Stimulated activated naive CD8-positive, alpha-beta T cell treated with anti-CD3 and anti-CD28 coated beads, Interleukin-15, Interleukin-2, amounts not matched to agents 100 ng/mL and 50 ng/mL, for 24 hours (primary cell): Measurements from ENCODE around the gene PSMA7.
A peak's percentile ranks its signal among the peaks of the same experiment; 100 is the strongest.
"Not testable (repeated sequence)": the region's sequence is repeated elsewhere in the genome, so short reads cannot be mapped to it uniquely, and the experiment has no call there.

Experiments
- H3K27ac Mint-ChIP-seq: one replicate; pipeline ENCODE4 v1.8.0; 2021; ENCODE audit warnings: mild to moderate bottlenecking, mixed read lengths
- H3K27me3 Mint-ChIP-seq: one replicate; pipeline ENCODE4 v1.8.0; 2021; ENCODE audit warnings: mixed read lengths
- H3K36me3 Mint-ChIP-seq: one replicate; pipeline ENCODE4 v1.8.0; 2021; ENCODE audit warnings: low read depth, mixed read lengths
- H3K4me1 Mint-ChIP-seq: one replicate; pipeline ENCODE4 v1.8.0; 2021; ENCODE audit warnings: low read depth, mixed read lengths
- H3K4me3 Mint-ChIP-seq: one replicate; pipeline ENCODE4 v1.8.0; 2021; ENCODE audit warnings: mild to moderate bottlenecking, mixed read lengths
- H3K9me3 Mint-ChIP-seq: one replicate; pipeline ENCODE4 v1.8.0; 2021; ENCODE audit warnings: mixed read lengths

PSMA7 gene

DNA sequence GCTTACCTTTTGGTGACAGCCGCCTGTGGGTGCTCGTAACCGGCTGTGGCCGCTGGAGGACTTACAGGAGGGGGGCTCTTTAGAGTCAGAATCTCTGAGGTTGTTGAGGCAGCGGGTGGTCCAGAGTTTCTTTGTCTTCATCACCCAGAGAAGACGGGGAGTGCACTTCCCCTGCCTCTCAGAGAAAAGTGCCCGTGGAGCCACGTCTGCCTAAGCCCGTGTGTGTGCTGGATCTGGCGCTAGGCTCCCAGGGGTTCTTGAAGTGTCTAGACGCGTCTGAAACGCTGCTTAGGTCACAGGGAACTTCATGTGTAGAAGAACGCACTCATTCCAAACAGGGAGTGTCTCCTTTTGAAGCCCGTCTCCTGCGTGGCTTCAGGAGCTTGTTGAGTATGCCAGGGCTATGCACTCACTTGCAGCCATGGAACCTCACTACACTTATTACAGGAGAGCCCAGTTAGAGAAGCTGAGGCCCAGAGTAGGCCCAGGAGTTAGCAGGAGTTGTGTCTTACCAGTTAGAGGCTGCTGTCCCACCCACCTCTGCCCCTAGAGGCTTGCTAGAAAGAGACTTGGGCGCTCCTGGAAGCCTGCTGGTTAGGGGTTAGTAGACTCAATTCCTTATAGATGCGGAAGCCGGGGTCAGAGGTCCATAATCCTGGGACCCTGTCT, 19.6 kb downstream of the PSMA7 start:
- peaks cover 36% of the 10 kb centered on the region for H3K36me3 Mint-ChIP-seq
- peaks cover 29% of the 10 kb centered on the region for H3K4me1 Mint-ChIP-seq
- H3K27ac Mint-ChIP-seq = peak overlapping the region; percentile 49
- no peaks in the 10 kb centered on the region for H3K27me3 Mint-ChIP-seq
- peak overlapping the region; percentile 85 for H3K4me3 Mint-ChIP-seq
- no peaks in the 10 kb centered on the region for H3K9me3 Mint-ChIP-seq

- Mint-ChIP-seq H3K9me3 (no peaks in the 10 kb centered on the region), H3K4me1 (peaks cover 36% of the 10 kb centered on the region), H3K4me3 (peak overlapping the region; percentile 85), H3K27me3 (no peaks in the 10 kb centered on the region), H3K36me3 (peaks cover 29% of the 10 kb centered on the region), H3K27ac (peak overlapping the region; percentile 49)
Observed at GRCh38 chr20:62122654-62123449, 20.3 kb downstream of the PSMA7 start.

DNA sequence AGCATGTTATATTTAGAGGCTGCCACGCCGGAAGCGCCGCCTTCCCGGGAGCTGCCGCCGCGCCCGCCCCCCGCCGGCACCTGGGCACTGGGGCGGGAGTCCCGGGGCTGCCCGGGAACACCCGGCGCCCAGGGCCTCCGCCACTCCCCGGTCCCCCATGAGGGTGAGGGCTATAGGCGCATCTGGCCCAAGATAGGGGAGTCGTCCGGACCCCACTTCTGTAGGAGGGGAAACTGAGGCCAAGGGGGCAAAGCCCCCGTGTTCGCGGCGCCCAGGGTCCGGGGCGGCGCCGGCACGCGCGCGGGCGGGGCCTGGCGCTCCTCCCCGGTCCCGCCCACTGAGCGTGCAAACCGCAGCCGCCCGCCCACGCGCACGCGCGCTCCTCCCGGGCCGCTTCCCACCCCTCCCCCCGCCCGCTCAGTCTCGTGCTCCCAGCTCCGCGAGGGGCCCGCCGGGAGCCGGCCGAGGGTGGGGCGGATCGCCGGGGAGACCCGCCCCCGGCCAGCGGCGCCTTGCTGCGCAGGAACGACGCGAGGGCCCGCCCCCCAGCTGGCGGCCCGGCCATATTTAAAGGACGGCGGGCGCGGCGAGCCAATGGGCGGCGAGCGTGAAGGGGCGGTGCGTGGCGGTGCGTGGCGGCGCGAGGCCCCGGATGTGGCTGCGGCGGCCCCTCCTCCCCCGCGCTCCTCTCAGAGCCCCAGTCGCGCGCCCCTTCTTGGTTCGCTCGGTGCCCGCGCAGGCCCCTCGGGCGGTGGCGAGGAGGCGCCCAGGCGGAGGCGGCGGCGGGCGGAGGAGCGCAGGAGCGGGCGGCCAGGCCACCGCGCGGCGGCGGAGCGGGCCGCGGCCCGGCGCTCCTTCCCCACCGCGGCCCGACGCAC, 21.2 kb downstream of the PSMA7 start, which contains the start of gene LSM14B:
Gene LSM14B (plus strand): TSS at position 700 of the 878 bp plus-strand sequence. CDS start 192 bp downstream, outside the sequence.
- Mint-ChIP-seq H3K4me1 (peaks cover 44% of the 10 kb centered on the region), H3K27ac (peak within 1 kb of the TSS; percentile 92), H3K4me3 (peak within 1 kb of the TSS; percentile 86), H3K27me3 (no peaks in the 10 kb centered on the region), H3K36me3 (peaks cover 20% of the 10 kb centered on the region), H3K9me3 (no peaks in the 10 kb centered on the region)

DNA sequence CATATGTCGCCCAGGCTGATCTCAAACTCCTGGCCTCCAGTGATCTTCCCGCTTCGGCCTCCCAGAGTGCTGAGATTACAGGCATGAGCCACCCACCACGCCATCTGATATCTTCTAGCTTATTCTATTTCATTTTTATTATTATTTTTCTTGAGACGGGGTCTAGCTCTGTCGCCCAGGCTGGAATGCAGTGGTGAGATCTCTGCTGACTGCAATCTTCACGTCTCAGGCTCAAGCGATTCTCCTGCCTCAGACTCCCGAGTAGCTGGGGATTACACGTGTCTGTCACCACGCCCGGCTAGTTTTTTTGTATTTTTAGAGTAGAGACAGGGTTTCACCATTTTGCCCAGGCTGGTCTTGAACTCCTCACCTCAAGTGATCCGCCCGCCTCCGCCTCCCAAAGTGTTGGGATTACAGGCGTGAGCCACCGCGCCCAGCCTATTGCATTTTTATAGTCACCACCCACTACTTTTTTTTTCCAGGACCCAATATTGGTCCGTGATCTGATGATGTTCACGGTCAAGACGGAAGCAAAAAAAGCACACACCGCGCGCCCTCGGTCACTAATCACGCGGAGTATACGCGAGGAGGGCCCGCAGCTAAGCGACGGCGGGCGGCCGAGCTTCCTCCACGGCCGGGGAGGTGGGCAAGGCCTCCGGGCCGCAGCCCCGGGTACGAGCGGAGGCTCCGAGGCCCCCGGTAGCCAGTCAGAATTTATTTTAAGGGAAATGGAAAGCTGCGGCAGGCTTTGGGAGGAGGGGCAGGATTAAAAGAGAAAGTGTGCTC, 22.0 kb downstream of the PSMA7 start:
- H3K27me3 Mint-ChIP-seq = no peaks in the 10 kb centered on the region
- peak overlapping the region; percentile 92 for H3K27ac Mint-ChIP-seq
- H3K9me3 Mint-ChIP-seq = no peaks in the 10 kb centered on the region
- H3K4me1 Mint-ChIP-seq = peaks cover 46% of the 10 kb centered on the region
- H3K36me3 Mint-ChIP-seq = peaks cover 19% of the 10 kb centered on the region
- H3K4me3 Mint-ChIP-seq = peak overlapping the region; percentile 86

DNA sequence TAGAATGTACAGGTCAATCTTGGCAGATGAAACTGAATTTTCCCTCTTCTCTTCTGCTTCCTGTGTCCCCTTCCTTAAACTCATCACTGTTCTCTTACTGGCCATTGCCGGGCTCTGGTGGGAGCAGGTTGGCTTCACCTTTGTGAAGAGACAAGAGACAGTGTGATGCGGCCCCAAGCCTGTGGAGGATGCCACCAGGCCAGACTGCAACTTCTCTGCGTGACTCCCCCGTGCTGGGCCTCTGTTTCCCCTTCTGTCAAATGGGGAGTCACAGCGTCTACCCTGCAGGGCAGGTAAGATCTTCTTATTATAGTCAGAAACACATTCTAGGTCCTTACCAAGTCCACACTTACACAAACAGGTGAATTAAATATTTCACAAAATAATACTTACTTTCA, 22.8 kb downstream of the PSMA7 start:
- no peaks in the 10 kb centered on the region for H3K27me3 Mint-ChIP-seq
- peaks cover 46% of the 10 kb centered on the region for H3K4me1 Mint-ChIP-seq
- peaks cover 16% of the 10 kb centered on the region for H3K36me3 Mint-ChIP-seq
- H3K27ac Mint-ChIP-seq = peak overlapping the region; percentile 12
- H3K9me3 Mint-ChIP-seq = no peaks in the 10 kb centered on the region
- H3K4me3 Mint-ChIP-seq = peak overlapping the region; percentile 2

DNA sequence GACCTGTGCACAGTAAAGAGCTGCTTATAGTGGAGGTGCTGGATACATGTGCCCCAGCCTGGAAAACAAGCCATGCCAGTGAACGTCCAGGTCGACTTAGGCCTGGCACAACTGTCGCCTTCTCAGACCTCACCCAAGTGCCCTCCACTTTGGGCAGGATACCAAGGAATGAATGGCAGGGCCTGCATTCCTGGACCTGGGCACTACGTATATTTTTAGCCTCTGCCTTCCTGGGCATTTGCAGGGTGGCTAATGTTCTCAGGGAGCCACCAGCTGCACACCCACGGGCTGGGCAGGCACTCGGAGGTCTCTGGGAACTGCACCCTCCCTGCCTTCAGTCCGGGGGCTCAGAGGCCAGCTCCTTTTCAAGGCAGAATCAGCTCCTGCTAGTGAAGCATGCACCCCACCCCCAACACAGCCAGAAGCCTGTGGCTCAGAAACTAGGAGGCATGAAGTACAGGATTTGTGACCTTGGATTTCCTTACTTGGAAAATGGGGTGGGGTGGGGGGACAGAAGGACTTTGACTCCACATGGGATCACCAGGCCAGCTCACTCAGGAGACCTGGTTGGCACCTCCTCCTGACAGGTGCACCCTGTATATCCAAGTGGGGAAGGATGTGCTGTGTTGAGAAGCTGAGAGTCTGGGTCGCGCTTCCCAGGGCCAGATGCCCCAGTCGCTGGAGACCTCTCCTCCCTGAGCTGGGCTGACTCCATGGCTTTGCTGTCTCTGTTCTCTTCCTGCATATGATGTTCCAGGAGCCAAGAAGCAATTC, 23.4 kb downstream of the PSMA7 start:
- Mint-ChIP-seq H3K27me3 (no peaks in the 10 kb centered on the region), H3K4me3 (no peak overlapping the region), H3K9me3 (no peaks in the 10 kb centered on the region), H3K36me3 (peaks cover 11% of the 10 kb centered on the region), H3K4me1 (peaks cover 43% of the 10 kb centered on the region), H3K27ac (no peak overlapping the region)

- Mint-ChIP-seq H3K4me3 (no peak overlapping the region), H3K36me3 (peaks cover 4% of the 10 kb centered on the region), H3K4me1 (peaks cover 38% of the 10 kb centered on the region), H3K27me3 (no peaks in the 10 kb centered on the region), H3K27ac (no peak overlapping the region), H3K9me3 (no peaks in the 10 kb centered on the region)
Observed at GRCh38 chr20:62119115-62119514, 24.1 kb downstream of the PSMA7 start.

DNA sequence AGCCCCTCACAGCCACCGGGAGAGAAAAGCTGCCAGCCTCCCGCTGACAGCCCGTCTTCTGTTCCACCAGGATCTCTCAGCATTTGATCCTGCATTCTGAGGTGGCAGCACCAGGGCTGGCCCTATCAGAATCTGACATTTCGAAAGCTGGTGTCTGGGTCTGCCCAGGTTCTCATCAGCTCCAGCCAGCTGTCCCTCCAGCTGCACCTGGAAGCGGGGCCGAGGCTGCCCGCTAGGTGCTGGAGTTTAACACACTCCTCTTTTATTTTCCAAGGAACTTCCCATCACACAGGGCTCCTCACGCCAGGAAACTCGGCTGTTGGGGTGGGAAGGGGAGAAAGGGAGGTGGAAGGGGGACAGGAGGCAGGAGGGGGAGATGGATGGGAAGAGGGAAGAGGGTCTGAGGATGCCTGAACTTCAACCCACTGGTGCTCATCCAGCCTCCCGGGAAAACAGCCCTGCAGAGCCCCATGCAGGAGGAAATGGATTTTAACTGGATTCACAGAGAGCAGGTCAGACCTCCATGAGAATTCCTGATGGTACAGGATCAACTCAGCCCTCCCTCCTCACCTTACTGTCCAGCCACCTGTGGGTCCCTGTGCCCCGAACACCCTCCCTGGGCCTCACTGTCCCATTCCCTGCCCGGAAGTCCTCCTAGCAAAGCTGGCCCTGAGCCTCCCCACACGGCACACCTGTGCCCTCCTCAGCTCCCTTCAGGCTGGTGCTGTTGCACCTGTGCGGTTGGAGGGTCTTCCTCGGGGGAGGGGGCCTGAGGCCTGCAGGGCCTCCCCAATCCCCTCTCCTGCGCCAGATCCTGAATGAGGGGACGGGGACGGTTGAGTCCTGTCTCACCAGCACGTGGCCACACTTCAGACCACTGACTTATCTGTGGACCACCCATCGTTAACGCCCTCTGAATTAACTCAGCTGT, 24.8 kb downstream of the PSMA7 start:
- peaks cover under 1% of the 10 kb centered on the region for H3K9me3 Mint-ChIP-seq
- no peak overlapping the region for H3K27ac Mint-ChIP-seq
- no peaks in the 10 kb centered on the region for H3K27me3 Mint-ChIP-seq
- peaks cover 3% of the 10 kb centered on the region for H3K36me3 Mint-ChIP-seq
- H3K4me1 Mint-ChIP-seq = peaks cover 31% of the 10 kb centered on the region
- H3K4me3 Mint-ChIP-seq = no peak overlapping the region

DNA sequence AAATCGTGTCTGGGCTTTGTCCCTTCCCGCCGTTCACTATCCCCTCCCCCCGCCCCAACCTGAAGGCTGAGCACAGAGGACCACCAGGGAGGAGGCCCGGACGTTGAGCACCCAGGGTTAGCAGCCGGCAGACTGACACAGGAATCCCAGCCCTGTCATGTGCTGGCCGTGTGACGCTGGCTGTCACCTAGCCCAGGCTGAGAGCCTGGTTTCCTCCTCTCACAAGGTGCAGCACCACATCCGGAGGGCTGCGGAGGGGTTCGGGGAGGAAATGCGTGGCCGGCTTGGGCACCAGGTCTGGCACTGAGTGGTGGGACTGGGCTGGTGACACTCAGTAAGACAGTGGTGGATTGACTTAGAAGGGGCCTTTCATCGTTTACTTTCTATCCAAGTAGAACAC, 25.5 kb downstream of the PSMA7 start:
- Mint-ChIP-seq H3K36me3 (peaks cover 7% of the 10 kb centered on the region), H3K4me3 (no peak overlapping the region), H3K4me1 (peaks cover 29% of the 10 kb centered on the region), H3K27me3 (no peaks in the 10 kb centered on the region), H3K9me3 (peaks cover 8% of the 10 kb centered on the region), H3K27ac (no peak overlapping the region)

GRCh38 chr20:62117362-62117646, 25.9 kb downstream of the PSMA7 start:
- H3K9me3 Mint-ChIP-seq = peaks cover 8% of the 10 kb centered on the region
- H3K36me3 Mint-ChIP-seq = peaks cover 10% of the 10 kb centered on the region
- H3K27ac Mint-ChIP-seq = no peak overlapping the region
- no peak overlapping the region for H3K4me3 Mint-ChIP-seq
- H3K27me3 Mint-ChIP-seq = no peaks in the 10 kb centered on the region
- H3K4me1 Mint-ChIP-seq = peaks cover 29% of the 10 kb centered on the region

DNA sequence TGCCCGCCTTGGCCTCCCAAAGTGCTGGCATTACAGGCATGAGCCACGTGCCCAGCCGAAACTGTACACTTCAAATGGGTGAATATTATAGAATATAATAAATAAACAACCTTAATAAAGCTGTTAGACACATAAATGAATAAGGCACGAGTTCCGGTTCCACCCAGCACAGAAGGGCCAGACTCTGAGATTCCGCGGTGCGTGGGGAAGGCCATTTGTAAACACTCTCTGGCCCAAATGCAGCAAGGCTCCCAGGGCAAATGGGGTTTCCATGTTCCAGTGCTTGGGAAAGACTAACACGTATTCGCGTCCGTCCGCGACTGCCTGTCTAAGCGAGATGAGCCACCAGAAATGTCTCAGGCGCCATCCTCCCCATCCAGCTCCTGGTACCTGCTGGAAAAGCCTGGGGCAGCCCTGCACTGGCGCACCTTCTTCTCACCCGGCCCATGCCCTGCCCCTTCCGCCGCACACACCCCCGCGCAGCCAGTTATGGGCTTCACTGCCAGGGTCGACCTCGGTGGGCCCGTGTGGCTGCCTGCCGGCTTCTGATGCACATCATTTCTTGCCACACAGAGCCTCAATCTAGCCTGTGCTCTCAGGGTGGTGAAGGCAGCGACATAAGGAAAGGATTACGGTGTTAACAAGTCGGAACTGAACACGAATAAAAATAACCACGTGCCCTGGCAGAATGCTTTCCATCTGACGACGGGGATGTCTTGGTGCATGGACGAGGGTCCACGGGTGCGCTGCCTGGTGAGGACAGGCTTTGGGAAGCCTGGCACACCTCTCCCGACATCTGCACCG, 26.4 kb downstream of the PSMA7 start:
- Mint-ChIP-seq H3K27me3 (no peaks in the 10 kb centered on the region), H3K27ac (no peak overlapping the region), H3K9me3 (peaks cover 8% of the 10 kb centered on the region), H3K4me3 (no peak overlapping the region), H3K4me1 (peaks cover 29% of the 10 kb centered on the region), H3K36me3 (peaks cover 12% of the 10 kb centered on the region)

DNA sequence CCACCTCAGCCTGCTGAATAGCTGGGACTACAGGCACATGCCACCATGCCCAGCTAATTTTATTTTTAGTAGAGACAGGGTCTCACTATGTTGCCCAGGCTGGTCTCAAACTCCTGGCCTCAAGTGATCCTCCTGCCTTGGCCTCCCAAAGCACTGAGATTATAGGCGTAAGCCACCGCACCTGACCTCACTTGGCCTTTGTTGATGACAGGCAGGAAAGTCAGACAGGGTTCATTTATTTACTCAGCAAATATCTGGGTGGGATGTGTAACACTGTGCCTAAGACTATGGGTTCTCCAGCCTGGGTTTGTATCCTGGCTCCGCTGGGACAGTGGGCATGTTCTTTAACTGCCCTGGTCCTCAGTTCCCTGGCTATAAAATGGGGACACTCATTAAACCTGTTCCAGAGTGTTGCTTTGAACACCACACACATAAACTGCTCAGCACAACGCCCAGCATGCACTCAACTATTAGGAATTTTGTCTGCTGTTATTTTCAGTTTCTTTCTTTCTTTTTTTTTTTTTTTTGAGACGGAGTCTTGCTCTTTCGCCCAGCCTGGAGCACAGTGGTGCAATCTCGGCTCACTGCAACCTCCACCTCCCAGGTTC, 27.3 kb downstream of the PSMA7 start:
- H3K4me3 Mint-ChIP-seq, H3K27ac Mint-ChIP-seq, H3K27me3 Mint-ChIP-seq: not testable (repeated sequence)
- Mint-ChIP-seq H3K36me3 (peaks cover 16% of the 10 kb centered on the region), H3K4me1 (peaks cover 24% of the 10 kb centered on the region), H3K9me3 (peaks cover 13% of the 10 kb centered on the region)
